GM21528 (cell line): ENCODE measurements around the gene ZNF441.
"Not testable (repeated sequence)": the region's sequence is repeated elsewhere in the genome, so short reads cannot be mapped to it uniquely, and the experiment has no call there.

Experiments
- ATAC-seq: cut with Tn5 transposase; IDR thresholded peaks from one replicate; pipeline ENCODE4 v1.9.1; 2021; ENCODE audit warnings: mild to moderate bottlenecking, moderate library complexity; ENCODE audit not compliant: unreplicated experiment, low FRiP score

The ZNF441 gene

DNA sequence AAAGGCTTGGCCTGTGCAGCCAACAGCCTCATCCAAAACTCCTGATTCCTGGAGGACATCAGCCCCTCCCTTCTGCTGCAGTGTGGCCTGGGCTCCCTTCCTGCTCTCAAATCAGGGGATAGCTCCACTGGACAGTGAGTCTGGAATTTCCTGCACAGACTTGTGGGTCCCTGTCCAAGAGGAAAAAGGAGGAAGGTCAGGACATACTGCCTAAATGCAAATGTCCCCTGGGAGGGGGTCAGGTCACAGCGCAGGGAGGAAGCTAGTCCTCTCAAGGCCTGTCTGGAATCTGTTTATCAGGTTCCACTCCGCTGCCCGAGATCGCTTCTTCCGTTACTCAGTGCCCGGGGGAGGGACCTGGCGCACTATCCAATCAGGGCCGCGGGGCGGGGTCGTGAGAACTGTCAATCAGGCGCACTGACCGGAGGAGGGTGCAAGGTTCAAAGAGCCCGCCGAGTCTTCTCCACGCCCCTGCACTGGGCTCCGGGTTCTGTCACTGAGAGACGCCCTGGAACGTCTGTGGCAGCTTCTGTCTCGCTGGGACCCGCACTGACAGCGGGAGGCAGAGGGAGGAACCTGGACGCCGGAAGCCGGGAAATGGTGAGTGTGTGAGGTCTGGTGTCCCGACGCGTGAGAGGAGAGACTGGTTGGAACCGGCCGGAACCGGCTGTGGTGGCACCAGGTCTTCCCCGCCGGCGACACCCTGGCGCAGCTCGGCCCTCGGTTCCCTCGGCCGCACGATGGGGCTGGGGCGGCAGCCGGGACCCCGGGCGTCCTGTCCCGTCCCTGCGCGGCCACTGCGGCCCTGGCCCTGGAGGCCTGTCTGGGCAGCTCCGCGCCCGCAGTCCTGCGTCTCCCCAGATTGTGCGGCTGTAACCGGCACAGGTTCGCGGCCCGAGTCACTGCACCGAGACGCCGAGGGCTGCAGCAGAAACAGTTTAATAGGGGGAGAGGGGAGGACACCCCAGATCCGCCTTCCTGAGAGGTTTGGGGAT is at the start of gene ZNF441:
Gene ZNF441 (plus strand): TSS at position 404 of the 995 bp plus-strand sequence. CDS start 194 bp downstream, at position 598.
- peak; percentile 88 for ATAC-seq

DNA sequence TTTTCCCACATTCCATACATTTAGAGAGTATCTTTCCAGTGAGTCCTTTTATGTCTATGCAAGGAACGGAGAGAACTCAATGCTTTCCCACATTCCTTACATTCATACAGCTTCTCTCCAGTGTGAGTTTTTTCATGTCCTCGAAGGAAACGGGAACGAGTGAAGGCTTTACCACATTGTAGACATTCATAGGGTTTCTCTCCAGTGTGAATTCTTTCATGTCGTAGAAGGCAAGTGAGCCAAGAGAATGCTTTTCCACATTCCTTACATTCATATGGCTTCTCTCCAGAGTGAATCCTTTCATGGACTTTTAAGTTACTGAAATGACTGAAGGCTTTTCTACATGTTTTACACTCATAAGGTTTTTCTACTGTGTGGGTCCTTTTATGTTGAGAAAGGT is 45.1 kb upstream of the ZNF441 start:
- no peak for ATAC-seq

DNA sequence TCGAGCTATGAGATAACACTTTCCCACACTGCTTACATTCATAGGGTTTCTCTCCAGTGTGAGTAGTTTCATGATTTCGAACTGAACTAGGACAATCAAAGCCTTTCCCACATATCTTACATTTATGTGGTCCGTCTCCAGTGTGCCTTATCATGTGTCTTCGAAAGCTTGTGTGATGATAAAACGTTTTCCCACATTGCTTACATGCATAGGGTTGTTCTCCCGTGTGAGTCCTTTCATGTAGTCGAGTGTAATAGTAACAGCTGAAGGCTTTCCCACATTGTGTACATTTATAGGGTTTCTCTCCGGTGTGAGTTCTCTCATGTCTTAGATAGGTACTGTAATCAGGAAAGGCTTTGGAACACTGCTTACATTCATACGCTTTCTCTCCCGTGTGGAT is 44.4 kb upstream of the ZNF441 start:
- no peak for ATAC-seq

DNA sequence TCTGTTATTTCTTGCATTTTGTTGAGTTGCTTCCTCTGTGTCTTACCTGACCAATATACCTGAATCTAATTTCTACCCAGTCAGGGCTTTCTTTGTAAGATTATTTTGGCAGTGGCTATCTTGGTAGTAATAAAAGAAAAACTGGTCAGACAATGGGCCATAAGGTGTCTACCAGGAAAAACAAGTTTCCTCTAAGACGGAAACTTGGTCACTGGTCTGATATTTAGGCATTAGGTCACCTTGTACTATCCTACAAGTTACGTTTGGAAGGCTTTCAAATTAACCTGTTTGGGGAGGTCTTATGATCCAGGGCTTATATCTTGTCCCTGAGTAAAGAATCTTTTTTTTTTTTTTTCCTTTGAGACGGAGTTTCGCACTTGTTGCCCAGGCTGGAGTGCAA is 37.2 kb upstream of the ZNF441 start:
- ATAC-seq = no peak

DNA sequence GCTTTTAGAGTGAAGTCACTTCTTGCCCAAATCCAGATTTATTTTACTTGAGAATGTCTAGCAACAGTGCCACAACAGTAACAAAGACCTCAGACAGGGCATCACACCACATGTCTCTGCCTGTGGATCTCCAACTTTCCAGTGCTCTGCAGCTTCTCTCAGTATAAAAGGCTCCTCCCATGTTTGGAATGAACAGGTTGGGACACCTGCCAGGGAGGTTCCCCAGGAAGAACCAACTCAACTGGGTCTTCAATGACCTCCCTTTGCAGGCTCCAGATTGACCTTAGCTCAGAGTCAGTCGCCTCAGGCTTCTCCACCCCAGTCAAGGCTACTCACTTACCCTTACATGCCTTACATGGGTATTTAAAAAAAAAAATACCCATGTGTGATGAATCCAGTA is 31.4 kb upstream of the ZNF441 start:
- no peak for ATAC-seq

DNA sequence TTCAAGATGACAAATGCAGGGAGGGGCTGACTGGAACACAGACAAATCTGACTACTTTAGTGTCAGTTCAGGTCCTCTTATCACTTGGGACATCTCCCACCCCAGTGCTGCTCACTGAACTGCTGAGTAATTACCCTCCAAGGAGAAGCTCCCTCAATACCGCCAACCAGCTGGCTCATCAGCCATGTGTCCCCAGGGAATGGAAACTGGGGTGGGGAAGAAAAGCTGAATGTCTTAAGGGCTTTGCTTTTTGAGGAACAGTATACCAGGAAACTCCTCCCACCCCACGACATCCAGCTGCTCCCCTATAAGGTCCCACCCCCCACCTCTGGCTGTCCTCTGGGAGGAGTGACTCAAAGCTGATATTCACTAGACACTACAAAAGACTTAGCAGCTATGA is 30.1 kb upstream of the ZNF441 start:
- ATAC-seq = no peak

DNA sequence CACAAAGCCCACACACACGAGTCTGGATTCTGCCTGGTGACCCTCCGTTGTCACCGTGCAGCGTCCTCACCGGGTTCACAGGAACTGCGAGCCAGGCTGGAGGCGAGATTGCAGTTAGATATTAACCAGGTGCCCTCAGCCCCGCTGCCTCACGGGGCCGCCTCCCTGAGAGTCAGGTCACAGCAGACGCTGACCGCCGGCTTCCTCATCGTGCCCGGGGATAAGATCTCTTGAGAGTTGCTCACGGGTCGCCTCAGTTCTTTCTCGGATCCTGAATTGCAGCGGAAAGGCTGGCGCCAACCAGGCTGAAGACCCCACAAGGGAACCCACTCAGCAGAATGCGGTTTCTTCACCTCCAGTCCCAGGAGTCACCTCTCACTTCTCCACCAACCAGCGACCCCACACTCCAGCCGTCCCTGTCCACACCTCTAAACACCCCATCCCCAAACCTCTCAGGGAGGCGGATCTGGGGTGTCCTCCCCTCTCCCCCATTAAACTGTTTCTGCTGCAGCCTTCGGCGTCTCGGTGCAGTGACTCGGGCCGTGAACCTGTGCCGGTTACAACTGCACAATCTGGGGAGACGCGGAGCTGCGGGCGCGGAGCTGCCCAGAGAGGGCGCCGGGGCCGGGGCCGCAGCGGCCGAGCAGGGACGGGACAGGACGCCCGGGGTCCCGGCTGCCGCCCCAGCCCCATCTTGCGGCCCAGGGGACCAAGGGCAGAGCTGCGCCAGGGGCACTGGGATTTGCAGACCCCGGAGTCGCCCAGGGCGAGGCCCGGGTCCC is 28.6 kb upstream of the ZNF441 start:
- ATAC-seq = peak; percentile 47

DNA sequence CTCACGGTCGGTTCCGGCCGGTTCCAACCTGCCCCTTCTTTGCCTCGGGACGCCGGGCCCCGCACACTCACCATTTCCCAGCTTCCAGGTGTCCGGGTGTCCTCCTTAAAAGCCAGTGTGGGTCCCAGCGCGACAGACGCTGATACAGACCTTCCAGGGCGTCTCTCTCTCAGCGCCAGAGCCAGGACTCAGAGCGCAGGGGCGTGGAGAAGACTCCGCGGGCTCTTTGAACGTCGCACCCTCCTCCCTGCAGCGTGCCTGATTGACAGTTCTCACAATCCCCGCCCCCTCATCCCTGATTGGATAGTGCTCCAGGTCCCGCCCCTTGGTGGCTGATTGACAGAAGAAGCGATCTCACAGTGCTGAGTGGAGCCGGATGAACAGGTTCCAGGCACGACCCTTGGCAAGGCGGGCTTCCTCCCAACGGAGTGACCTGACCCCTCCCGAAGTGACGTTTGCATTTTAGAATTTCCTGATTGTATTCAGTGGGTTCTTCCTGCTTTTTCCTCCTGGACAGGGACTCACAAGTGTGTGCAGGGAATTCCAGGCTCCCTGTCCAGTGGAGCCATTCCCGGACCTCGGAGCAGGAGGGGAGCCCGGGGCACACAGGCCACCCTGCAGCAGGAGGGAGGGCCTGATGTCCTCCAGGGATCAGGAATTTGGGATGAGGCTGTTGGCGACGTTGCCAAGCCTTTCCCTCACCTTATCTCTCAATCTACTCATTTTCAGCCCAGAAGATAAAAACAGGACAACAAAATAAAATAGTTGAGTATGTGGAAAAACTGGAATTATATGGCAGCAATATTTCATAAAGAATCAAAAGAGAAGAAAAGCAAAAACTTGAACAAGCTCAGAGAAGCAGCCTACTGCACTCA is 27.8 kb upstream of the ZNF441 start, which contains the start of gene ZNF823:
Gene ZNF823 (minus strand): TSS at position 201 of the 875 bp plus-strand sequence. CDS start 127 bp downstream, at position 74.
- ATAC-seq = peak; percentile 93

DNA sequence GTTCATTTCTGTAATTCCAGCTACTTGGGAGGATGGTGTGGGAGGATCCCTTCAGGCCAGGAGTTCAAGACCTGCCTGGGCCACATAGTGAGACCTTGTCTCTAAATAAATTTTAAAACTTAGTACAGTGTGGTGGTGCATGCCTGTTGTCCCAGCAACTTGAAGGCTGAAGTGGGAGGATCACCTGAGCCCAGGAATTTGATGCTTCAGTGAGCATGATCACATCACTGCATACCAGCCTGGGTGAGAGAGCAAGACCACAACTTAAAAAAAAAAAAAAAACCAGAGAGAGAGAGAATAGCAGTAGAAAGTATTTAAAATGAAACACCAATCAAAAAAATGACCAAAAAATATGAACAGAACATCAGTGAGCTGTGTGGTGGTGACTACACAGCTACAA is 20.9 kb upstream of the ZNF441 start:
- no peak for ATAC-seq

DNA sequence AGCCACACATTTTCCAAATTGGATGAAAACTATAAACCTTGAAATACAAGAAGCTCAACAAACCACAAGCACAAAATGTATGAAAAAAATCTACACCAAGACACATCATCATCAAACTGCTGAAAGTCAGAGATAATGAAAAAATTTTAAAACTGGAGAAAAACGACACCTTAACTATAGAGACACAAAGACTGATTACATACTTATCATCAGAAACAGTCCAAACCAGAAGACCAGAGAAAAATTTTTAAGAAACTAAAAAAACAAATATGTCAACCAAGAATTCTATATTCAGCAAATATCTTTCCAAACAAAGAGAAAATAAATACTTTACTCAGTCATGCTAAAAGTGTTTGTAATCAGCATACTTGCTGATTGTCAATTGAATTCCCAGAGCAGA is 19.5 kb upstream of the ZNF441 start:
- ATAC-seq = no peak

DNA sequence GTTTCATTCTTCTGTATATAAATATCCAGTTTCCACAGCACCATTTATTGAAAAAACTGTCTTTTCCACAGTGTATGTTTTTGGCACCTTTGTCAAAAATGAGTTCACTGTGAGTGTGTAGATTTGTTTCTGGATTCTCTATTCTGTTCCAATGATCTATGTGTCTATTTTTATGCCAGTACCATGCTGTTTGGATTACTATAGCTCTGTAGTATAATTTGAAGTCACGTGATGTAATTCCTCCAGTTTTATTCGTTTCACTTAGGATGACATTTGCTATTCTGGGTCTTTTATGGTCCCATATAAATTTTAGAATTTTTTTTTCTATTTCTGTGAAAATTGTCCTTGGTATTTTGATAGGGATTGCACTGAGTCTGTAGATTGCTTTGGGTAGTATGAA is 17.0 kb upstream of the ZNF441 start:
- no peak for ATAC-seq

DNA sequence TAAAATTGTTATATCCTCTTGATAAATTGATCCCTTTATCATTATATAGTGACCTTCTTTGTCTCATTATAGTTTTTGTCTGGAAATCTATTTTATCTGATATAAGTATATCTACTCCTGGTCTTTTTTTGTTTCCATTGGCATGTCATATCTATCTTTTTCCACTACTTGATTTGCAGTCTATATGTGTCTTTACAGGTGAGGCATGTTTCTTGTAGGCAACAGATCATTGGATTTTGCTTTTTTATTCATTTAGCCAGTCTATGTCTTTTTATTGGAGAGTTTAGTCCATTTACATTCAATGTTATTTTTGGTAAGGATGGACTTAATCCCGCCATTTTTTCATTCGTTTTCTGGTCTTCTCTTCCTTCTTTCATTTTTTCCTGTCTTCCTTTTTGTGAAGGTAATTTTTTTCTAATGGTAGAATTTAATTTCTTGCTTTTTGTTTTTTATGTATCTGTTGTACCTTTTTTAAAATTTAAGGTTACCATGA is 14.5 kb upstream of the ZNF441 start:
- ATAC-seq = no peak

DNA sequence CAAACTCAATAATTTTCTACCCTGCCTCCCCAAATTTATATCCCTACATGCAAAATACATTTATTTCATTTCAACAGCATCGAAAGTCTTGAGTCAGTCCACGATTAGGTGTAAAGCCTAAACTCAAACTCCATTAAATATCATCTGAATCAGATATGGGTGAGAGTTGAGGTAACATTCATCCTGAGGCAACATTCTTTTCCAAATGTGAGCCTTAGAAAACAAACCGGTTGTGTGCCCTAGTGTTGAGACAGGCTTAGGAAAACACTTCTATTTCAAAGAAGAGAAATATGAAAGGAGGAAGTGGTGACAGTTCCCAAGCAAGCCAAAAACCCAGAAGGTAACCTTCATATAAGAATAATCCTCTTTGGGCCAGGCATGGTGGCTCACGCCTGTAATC is 12.1 kb upstream of the ZNF441 start:
- ATAC-seq = no peak

DNA sequence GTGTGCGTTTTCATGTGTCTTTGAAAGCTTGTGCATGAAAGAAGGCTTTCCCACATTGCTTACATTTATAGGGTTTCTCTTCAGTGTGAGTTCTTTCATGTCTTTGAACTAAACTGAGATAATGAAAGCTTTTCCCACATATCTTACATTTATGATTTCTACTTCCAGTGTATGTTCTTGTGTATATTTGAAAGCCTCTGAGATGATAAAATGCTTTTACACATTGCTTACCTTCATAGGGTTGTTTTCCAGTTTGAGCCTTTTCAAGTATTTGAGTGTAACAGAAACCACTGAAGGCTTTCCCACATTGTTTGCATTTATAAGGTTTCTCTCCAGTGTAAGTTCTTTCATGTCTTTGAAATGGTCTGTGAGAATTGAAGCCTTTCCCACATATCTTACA is 9.8 kb upstream of the ZNF441 start:
- ATAC-seq = no peak

DNA sequence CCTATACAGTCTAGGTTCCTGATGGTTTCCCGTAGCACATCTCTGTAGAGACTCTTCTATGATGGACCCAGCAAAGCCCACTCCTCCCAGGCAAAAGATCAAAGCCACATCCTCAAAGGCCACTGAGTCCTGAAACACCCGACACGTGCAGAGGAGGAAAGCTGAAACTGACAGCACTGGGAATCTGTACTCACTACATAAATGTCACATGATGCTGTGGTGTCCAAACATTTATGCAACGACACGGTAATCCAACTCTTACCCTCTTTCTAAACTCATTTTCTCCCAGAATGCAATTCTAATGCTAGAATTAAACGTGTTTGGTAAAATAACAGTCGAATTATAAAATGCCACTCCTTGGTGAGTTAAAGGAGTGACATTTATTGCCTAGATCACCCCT is 7.0 kb upstream of the ZNF441 start:
- ATAC-seq = no peak

DNA sequence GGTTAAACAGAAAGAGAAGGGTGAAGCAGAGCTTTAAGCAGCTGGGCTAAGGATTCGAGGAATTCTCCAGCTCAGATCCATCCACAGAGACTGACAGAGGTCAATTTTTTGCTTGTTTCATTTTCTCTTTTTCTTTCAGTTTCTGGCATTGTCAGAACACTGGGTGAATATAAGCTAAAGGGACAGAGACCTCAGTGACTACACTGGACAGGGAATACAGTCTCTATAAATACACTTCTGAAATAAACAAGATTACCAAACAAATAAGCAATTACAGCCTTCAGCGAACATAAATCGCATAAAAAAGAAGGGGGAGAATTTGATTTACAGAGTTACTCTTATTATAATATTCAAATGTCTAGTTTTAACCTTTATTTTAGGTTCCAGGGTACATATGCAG is 3.7 kb upstream of the ZNF441 start:
- no peak for ATAC-seq

DNA sequence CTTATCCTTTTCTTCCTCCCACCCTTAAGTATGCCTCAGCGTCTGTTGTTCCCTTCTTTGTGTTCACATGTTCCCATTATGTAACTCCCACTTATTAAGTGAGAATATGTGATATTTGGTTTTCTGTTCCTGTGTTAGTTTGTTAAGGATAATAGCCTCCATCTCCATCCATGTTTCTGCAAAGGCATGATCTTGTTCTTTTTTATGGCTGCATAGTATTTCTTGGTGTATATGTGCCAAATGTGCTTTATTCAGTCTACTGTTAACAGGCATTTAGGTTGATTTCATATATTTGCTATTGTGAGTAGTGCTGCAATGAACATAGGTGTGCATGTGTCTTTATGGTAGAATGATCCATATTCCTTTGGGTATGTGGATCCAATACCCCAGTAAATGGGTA is 3.2 kb upstream of the ZNF441 start:
- ATAC-seq = no peak

DNA sequence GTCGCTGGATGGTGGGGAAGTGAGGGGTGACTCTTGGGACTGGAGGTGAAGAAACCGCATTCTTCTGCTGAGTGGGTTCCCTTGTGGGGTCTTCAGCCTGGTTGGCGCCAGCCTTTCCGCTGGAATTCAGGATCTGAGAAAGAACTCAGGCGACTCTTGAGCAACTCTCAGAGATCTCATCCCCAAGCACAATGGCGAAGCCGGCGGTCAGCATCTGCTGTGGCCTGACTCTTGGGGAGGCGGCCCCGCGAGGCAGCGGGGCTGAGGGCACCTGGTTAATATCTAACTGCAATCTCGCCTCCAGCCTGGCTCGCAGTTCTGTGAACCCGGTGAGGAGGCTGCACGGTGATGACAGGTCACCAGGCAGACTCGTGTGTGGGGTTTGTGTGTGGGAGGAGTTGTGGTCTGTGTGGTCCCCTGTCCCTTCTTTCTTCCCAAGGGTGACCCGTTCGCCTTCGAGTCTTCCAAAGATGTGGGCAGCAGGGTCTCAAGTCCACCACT is 883 bp downstream of the ZNF441 start:
- peak; percentile 26 for ATAC-seq

DNA sequence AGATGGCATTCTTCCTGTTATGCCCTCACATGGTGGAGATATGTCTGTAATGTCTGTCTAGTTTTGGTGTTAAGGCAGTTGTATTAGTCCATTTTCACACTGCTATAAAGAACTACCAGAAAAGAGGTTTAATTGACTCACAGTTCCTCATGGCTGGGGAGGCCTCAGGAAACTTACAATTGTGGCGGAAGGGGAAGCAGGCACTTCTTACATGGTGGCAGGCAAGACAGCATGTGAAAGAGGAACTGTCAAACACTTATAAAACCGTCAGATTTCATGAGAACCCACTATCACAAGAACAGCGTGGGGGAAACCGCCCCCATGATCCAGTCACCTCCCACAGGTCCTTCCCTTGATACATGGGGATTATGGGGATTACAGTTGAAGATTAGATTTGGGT is 3.2 kb downstream of the ZNF441 start:
- ATAC-seq = no peak

DNA sequence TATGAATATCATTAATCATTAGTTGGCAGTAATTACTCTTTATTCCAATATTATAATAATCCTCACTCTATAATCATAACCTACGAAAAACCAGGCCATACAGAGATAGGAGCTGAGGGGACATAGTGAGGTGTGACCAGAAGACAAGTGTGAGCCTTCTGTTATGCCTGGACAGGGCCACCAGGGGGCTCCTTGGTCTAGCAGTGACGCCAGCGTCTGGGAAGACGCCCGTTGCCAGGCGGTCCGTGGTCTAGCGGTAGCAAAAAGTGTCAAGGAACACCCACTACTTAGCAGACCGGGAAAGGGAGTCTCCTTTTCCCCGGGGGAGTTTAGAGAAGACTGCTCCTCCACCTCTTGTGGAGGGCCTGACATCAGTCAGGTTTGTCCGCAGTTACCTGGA is 4.7 kb downstream of the ZNF441 start:
- ATAC-seq = not testable (repeated sequence)
